ENCODE results near the gene TEX2. TPM values are rescaled to one million over a fixed set of nuclear protein-coding genes. Genes with fewer than 3 reads are reported as not detected.

TEX2 gene
- total and polyA plus RNA-seq, 8 donors, result 20.1 to 38.2 (median 24.5) TPM

- ATAC-seq (no peak), DNase-seq (no peak)
- H3K36me3 ChIP-seq, result peaks cover 0 to 8% of the 10 kb centered on the region in 2 donors
- H3K4me3 ChIP-seq, result no peak overlapping the region
- H3K27ac ChIP-seq, result no peak overlapping the region
- H3K27me3 ChIP-seq, result no peaks in the 10 kb centered on the region
- no peaks in the 10 kb centered on the region for H3K9me3 ChIP-seq
- H3K4me1 ChIP-seq, result peaks cover 0 to 15% of the 10 kb centered on the region in 2 donors
- no peak for TF ChIP-seq CTCF (IDR thresholded peaks at IDR 0.05)
- intact Hi-C loops (cut with DNase I), result no loop called here
Measured at GRCh38 chr17:64205804-64206203, 57.3 kb downstream of the TEX2 start.

DNA sequence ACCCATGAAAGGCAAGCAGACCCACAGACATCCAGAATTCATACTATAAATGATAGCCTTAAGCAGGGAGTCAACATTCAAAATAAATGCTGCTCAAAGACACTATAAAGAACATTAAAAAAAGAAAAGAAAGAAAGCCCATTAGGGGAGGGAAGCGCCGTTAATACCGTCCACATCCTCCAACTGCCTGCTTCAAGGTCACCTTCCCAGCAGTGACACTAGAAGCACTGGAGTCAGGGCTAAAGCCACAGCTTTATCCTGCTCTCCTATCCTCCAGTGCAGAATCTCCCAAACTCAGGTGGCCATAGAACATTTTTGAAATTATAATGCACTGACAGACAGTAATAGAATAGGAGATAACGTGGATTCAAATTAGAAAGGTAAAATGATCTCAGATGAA, 59.4 kb downstream of the TEX2 start:
- Histone ChIP-seq H3K36me3 (peaks cover 0 to 5% of the 10 kb centered on the region in 2 donors), H3K4me3 (no peak overlapping the region), H3K9me3 (no peaks in the 10 kb centered on the region), H3K4me1 (peaks cover 5 to 17% of the 10 kb centered on the region in 2 donors), H3K27me3 (no peaks in the 10 kb centered on the region), H3K27ac (no peak overlapping the region)
- ATAC-seq (no peak), DNase-seq (no peak)
- intact Hi-C loops (cut with DNase I), result no loop called here
- TF ChIP-seq CTCF (IDR thresholded peaks at IDR 0.05), result no peak

GRCh38 chr17:64202683-64203344, 60.2 kb downstream of the TEX2 start:
- intact Hi-C loops (cut with DNase I), result no loop called here
- Histone ChIP-seq H3K4me3 (no peak overlapping the region), H3K9me3 (no peaks in the 10 kb centered on the region), H3K27me3 (no peaks in the 10 kb centered on the region), H3K27ac (no peak overlapping the region), H3K36me3 (no peaks in the 10 kb centered on the region), H3K4me1 (peaks cover 5 to 17% of the 10 kb centered on the region in 2 donors)
- ATAC-seq (peak; percentile 18), DNase-seq (no peak)
- TF ChIP-seq CTCF (IDR thresholded peaks at IDR 0.05), result no peak

DNA sequence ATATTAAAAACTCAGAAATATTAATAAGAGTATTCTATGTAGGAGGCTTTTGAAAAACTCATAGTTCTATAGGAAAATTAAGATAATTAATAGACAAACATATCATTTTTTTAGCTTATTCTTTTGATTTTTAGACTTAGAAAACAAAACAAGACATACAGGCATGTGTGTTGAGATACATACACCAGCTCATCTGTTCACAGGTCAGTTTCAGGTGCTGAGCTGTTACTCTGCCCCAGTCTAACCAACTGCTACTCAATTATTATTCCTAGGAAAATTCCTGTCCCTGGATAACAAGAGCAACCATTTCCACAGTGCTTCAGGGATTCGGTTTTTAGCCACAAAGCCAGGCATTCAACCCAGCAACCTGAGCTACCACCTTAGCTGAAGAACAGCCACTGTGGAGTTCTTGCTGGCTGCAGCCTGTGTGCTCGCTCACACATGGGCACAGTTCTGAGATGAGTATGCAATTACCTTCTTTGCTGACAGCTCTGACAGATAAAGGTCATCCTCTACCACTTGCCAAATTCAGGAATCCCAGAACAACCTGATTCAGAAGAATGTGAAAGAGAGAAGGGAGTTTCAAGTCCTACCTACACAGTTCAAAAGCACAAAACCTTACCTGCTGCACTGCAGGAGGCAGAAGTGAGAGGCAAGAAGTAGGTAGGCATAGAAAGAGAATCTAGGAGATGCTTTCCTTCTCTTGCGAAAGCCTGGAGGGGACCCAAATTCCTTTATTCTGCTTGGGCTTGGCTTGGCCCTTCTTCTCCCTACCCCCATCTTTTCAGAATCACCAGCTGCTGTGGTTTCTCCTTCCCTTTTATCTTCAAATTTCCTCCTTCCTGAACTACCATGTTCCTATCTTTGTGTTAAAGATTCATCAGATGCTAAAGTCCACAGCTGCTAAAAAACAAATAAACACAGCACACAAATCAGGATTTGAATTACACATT, 62.7 kb downstream of the TEX2 start:
- Histone ChIP-seq H3K27me3 (no peaks in the 10 kb centered on the region), H3K4me1 (peaks cover 5 to 17% of the 10 kb centered on the region in 2 donors), H3K9me3 (no peaks in the 10 kb centered on the region), H3K27ac (peak overlapping the region in 1 of 2 donors; percentile 9), H3K4me3 (no peak overlapping the region), H3K36me3 (no peaks in the 10 kb centered on the region)
- no peak for TF ChIP-seq CTCF (IDR thresholded peaks at IDR 0.05)
- DNase-seq (peak in 2 of 4 donors; percentile 23 to 31), ATAC-seq (peak; percentile 32)
- intact Hi-C loops (cut with DNase I), result no loop called here

Measured in left lung (tissue), 10 donors.